Fibroblast of pulmonary artery (primary cell): ENCODE data around the gene NAT10.
A peak's percentile ranks its signal among the peaks of the same experiment; 100 is the strongest.

Experiments
- DNase-seq: peaks from one replicate; pipeline ENCODE4 v3.0.0-alpha.2; 2010; ENCODE audit warnings: low read depth
- H3K4me3 ChIP-seq: replicated peaks from 2 replicates; pipeline ENCODE4 v1.5.1; 2011; ENCODE audit warnings: low read depth, mild to moderate bottlenecking, control low read depth, low read length, moderate library complexity
- CTCF ChIP-seq: IDR thresholded peaks from 2 replicates; pipeline ENCODE4 v1.5.1; 2011; ENCODE audit warnings: mild to moderate bottlenecking, control low read depth, low read length, inconsistent platforms; ENCODE audit errors: missing control alignments

Gene NAT10

GRCh38 chr11:34160049-34160721, 54.8 kb downstream of the NAT10 start:
- no peak for TF ChIP-seq CTCF

GRCh38 chr11:34160791-34161190, 55.4 kb downstream of the NAT10 start:
- H3K4me3 ChIP-seq: no peak overlapping the region
- no peak for DNase-seq
- TF ChIP-seq CTCF: no peak

More at GRCh38 chr11:34160049-34160721, 54.8 kb downstream of the NAT10 start:
- H3K4me3 ChIP-seq: no peak overlapping the region
- DNase-seq: peak; percentile 29

- no peak for TF ChIP-seq CTCF
- no peak for DNase-seq
Observed at GRCh38 chr11:34161361-34161760, 55.9 kb downstream of the NAT10 start.

DNA sequence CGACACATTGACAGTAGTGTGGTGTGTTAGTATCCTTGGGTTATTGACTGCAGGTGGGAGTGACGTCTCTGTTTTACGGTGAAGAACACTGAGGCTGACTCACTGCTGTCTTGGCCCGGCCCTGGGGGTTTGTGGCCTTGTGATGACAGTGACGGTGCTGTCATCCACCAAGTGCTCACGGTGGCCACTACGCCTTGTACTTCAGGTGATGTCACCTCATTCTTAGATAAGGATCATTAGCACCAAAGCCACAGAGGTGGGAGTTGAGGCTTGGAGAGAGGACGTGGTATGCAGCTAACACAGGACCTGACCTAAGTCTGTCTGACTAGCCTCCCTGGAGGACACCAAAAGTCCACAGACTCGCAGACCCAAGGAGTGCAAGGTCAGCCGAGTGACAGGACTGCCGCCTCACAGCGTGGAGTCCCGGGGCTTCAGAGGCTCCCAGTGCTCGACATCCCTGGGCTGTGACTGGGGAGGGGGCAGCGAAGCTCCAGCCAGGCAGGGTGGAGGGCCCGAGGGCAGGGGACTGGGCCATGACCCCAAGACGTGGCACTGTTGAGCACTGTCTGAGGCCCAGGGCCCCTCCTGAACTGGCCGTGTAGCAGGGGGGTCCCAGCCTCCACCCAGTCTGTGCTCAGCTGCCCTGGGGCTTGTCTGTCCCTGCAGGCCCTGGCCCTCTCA, 56.5 kb downstream of the NAT10 start:
- no peak overlapping the region for H3K4me3 ChIP-seq
- no peak for DNase-seq
- no peak for TF ChIP-seq CTCF

More at GRCh38 chr11:34161361-34161760, 55.9 kb downstream of the NAT10 start:
- no peak overlapping the region for H3K4me3 ChIP-seq

DNA sequence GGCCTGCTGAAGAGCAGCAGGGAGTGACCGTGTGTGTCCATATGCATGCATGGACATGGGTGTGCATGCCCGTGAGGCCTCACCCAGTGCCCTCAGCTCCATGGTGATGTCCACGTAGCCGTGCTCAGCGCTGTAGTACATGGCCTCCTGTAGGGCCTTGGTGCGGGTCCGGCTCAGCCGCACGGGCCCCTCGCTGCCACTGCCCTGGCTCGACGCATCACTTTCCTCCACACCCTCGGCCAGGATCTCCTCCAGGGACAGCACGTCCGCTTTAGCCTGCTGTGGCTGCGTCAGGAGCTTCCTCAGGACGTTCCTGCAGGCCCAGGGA, 57.0 kb downstream of the NAT10 start:
- no peak for TF ChIP-seq CTCF
- no peak for DNase-seq

DNA sequence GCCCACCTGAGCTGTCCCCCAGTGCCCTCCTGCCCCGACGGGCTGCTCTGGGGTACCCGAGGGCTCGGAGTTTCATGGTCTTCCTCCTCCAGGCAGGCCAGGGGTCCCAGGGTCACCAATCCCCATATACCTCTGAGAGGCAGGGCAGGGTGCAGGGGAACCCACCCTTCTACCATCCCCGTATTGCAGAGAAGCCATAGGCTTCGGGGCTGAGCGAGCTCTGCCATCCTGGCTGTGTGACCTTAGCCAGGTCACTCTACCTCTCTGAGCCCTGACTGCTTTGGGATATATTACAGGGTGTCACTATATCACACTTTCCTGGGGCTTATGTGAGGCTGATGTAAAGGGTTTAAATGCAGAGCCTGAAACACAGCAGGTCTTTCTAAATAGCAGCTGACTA, 57.4 kb downstream of the NAT10 start:
- no peak for TF ChIP-seq CTCF
- no peak for DNase-seq
- H3K4me3 ChIP-seq: no peak overlapping the region

More for the DNA sequence above, 57.0 kb downstream of the NAT10 start:
- H3K4me3 ChIP-seq: no peak overlapping the region

DNA sequence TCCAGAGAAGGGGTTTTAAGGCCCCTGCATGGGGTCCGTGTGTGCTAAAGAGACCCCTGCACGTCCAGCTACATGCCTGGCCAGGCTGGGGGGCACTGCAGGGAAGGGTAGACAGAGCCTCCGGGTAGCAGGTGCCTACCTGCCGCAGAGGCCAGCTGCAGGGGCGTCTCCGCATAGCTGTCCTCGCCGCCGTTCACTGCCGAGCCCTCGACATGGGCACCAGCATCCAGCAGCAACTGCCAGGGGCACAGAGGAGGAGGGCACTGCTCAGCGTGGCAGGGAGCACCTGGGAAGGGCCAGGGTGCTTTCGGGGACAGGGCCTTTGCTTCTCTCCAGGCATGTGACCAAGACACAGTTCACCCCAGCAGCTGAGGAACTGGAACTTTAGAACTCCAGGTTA, 59.7 kb downstream of the NAT10 start:
- no peak for DNase-seq
- no peak for TF ChIP-seq CTCF

More for the DNA sequence above, 59.7 kb downstream of the NAT10 start:
- no peak overlapping the region for H3K4me3 ChIP-seq
